ENCODE data around the gene DNAI2.
"Not testable (repeated sequence)": the region's sequence is repeated elsewhere in the genome, so short reads cannot be mapped to it uniquely, and the experiment has no call there.

DNAI2 gene

GRCh38 chr17:74276051-74276476, 2.0 kb downstream of the DNAI2 start:
- no peak for DNase-seq (ENCODE audit: low read depth)

DNA sequence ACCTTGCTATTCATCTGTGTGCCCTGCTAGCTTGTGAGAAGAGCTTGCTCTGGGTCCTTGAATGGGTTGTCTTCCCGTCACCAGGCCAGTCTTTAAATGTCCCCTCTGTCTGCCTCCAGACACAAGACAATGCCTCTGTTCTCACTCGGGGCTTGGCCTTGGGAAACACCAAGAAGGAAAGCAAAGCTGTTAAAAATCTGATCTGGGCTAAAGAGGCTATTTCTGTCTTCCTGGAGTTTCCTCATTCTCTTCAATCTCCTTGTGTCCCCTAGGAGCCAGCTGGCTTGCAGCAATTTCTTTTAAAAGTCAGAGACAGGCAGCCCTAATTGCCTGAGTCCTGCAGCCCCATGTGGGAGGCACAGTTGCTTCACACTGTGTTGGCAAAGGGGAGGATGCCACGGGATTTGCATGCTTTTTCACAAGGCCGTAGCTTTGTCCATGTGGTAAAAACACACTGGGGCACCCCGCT, 2.5 kb downstream of the DNAI2 start:
- DNase-seq (ENCODE audit: low read depth): no peak

DNA sequence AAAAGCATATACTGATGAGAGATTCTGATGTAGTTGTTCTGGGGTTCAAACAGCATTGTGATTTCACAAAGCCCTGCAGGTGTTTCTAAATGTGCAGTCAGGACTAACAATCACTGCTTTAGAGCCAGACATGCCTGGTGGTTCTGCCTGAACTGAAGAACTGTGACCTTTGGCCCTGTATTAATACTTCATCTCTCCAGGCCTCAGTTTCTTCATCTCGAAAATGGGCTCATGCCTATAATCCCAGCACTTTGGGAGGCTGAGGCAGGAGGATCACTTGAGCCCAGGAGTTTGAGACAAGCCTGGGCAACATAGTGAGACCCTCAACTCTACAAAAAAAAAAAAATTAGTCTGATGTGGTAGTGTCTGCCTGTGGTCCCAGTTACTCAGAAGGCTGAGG, 3.9 kb downstream of the DNAI2 start:
- no peak for DNase-seq (ENCODE audit: low read depth)

DNA sequence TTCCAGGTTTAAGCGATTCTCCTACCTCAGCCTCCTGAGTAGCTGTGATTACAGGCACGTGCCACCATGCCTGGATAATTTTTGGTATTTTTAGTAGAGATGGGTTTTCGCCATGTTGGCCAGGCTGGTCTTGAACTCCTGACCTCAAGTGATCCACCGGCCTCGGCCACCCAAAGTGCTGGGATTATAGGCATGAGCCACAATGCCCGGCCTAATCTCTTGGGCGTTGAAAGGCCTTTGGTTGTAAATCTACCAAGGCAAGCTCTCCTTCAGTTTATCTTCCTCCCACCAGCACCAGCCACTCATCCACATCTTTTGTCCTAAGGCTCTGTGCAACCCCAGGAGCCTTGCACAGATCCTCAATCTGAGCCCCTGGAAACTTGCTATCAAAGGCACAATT, 5.6 kb downstream of the DNAI2 start:
- DNase-seq (ENCODE audit: low read depth): not testable (repeated sequence)

GRCh38 chr17:74280093-74280513, 6.1 kb downstream of the DNAI2 start:
- DNase-seq (ENCODE audit: low read depth): peak; percentile 35

DNA sequence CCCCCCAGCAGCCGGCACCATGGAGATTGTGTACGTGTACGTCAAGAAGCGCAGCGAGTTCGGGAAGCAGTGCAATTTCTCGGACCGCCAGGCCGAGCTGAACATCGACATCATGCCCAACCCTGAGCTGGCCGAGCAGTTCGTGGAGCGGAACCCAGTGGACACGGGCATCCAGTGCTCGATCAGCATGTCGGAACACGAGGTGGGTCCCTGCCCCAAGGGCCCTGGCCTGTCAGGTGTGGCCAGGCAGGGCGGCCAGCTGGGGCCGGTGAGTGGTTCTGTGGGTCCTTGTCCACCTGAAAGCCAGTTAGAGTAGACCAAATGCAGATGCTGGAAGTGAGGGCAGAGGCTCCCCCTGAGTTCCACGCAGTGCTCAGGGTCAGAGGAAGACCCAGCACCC, 7.8 kb downstream of the DNAI2 start:
- DNase-seq (ENCODE audit: low read depth): no peak

DNA sequence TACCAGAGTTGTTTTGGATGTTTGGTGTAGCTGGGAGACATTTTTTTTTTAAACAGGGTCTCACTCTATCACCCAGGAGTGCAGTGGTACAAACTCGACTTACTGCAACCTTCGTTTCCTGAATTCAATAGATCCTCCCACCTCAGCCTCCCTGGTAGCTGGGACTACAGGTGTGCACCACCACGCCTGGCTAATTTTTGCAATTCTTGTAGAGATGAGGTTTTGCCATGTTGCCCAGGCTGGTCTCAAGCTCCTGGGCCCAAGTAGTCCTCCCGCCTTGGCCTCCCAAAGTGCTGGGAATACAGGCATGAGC, 8.2 kb downstream of the DNAI2 start:
- DNase-seq (ENCODE audit: low read depth): not testable (repeated sequence)

- DNase-seq (ENCODE audit: low read depth): peak; percentile 41
Observed at GRCh38 chr17:74282587-74283370, 8.7 kb downstream of the DNAI2 start.

GRCh38 chr17:74283371-74283673, 9.3 kb downstream of the DNAI2 start:
- no peak for DNase-seq (ENCODE audit: low read depth)

DNA sequence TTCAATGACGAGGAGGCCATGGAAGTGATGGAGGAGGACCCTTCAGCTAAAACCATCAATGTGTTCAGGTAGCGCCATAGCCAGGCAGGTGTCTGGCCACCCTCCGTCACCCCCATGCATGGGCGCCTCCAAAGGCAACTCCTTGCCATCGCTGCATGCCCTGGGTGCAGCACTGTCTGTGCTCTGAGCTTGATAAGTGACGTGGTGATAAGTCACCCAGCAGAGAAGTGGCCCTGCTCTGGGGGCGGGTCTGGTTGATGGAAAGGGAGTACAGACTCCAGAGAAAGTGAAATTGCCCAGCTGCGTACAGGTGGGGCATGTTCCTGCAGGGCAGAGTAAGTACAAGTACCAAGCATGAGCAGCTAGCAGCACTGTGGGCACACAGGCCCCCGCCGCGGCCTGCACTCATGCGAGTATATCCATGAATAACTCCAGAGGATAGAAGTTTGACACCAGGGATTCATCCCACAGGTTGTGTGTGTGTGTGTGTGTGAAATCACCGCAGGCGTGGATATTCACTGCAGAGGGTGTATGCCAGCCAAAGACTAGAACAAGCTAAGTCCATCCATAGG, 13.1 kb downstream of the DNAI2 start:
- no peak for DNase-seq (ENCODE audit: low read depth)

DNA sequence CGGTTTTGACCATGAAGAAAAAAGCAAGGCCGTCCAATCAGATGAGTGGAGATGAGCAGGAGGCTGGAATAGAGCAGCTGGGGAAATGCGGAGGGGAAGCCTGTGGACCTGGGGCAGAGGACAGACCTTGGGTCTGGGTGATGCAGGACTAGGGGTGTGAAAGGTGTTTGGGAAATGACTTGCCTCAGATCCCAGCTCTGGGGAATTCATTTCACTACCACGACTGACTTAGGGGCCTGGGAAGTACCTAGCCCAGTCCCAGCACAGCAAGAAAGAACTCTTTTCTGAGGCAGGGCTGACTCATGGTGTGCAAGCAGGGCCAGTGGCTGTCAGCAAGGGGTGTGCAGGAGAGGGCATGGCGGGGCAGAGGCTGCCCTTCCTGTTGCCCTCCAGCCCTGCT, 14.8 kb downstream of the DNAI2 start:
- DNase-seq (ENCODE audit: low read depth): no peak

GRCh38 chr17:74289688-74290087, 15.7 kb downstream of the DNAI2 start:
- no peak for DNase-seq (ENCODE audit: low read depth)

GRCh38 chr17:74290340-74290739, 16.3 kb downstream of the DNAI2 start:
- no peak for DNase-seq (ENCODE audit: low read depth)

GRCh38 chr17:74292495-74292894, 18.5 kb downstream of the DNAI2 start:
- no peak for DNase-seq (ENCODE audit: low read depth)

DNA sequence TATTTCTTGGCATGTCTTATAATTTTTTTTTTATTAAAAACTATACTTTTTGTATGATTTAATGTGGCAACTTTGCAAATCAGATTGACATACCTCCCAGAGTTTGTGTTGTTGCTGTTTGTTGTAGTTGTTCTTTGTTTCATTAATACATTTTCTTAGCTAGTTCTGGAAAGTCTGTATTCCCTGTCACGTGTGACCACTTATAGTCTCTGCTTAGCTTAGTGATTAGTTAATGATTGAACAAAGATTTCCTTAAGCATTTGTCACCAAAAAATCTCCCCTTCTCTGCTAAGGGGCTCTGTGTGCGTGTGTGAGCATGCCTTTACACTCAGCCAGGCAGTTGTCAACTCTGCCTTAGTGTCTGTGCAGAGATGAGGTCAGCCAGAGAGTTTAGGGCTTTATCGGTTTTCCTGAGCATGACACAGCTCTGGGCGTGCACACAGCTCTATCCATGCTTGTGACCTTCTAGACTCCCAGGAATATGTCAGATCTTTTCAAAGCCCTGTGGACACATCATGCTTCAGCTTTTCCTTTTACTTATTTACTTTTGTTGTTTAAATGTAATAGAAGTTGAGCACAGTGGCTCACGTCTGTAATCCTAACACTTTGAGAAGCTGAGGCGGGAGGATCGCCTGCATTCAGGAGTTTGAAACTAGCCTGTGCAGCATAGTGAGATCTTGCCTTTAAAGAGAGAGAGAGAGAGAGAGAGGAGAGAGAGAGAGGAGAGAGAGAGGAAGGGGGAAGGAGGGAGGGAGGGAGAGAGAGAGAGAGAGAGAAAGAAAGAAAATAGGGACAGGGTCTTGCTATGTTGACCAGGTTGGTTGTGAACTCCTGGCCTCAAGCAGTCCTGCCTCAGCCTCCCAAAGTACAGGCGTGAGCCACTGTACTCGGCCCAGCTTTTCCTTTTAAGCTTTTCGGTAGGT, 21.9 kb downstream of the DNAI2 start:
- no peak for DNase-seq (ENCODE audit: low read depth)

- no peak for DNase-seq (ENCODE audit: low read depth)
Observed at GRCh38 chr17:74296548-74296936, 22.5 kb downstream of the DNAI2 start.

GRCh38 chr17:74297941-74298340, 23.9 kb downstream of the DNAI2 start:
- DNase-seq (ENCODE audit: low read depth): no peak

DNA sequence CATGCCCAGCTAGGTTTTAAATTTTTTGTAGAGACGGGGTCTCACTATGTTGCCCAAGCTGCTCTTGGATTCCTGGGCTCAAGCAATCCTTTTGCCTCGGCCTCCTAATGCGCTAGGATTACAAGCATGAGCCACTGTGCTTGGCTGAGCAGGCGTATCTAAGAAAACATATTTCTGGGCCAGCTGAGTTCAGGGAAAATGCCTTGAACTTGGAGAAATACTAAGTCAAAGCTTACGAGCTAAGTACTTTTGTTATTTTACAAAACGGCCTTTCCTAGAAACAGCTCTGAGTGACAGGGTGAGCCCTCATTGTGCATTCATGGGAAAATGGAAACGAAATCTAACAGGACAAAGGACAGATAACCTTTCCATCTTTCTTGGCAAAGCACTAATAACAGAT, 24.7 kb downstream of the DNAI2 start:
- no peak for DNase-seq (ENCODE audit: low read depth)

DNA sequence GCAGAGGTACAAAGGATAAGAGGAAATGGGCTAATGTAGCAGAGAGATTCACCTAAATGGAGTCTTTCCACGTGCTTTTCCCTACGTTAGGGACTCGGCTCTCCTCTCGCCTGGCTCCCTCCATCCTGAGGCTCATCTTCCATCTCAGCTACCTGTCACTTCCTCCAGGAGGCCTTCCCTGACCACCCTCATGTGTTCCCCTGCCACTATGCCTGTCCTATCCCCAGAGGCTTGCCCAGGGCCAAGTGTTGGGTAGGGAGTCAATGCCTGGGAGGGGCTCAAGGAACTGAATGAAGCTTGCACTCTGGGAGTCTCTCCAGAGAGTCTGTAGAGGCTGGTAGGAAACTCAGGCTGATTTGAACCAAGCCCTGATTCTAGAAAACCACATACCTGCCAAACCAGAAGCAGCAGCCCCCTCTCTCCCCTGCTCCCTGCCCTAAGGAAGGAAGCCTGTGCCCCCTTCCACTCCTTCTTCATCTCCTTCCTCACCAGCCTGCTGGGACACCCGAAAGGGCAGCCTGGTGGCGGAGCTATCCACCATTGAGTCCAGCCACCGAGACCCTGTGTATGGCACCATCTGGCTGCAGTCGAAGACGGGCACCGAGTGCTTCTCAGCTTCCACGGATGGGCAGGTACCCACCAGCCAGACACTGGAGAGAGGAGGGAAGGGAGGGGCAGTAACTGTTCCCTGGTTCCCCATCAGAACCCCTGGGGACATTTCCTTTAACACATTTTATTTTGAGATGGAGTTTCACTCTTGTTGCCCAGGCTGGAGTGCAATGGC, 25.4 kb downstream of the DNAI2 start:
- DNase-seq (ENCODE audit: low read depth): no peak

DNA sequence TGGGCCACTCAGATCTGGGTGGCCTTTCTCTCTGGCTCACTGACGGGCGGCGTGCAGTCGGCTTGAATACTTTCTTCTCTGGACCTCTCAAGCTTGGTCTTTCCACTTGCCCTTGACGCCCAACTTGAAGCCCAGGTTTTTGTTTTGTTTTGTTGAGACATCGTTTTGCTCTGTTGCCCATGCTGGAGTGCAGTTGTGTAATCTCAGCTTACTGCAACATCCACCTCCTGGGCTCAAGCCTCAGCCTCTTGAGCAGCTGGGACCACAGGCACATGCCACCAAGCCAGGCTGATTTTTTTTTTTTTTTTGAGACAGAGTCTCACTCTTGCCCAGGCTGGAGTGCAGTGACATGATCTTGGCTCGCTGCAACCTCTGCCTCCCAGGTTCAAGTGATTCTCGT, 29.3 kb downstream of the DNAI2 start:
- no peak for DNase-seq (ENCODE audit: low read depth)

GRCh38 chr17:74304184-74304583, 30.1 kb downstream of the DNAI2 start:
- DNase-seq (ENCODE audit: low read depth): no peak
